SJSA1 (cell line): ENCODE measurements around the gene TBC1D8. TPM values are rescaled to one million over a fixed set of nuclear protein-coding genes. Genes with fewer than 3 reads are reported as not detected.

Experiments
- DNase-seq, 2 experiments: peaks; one replicate each; pipeline ENCODE4 v3.0.0-alpha.2; 2015 to 2020; ENCODE audit warnings: low spot score in 2 of 2, low read depth in 1 of 2
- H3K27ac ChIP-seq: fragments of 250-450 bp; sonication (Bioruptor Pico); 2 replicates; pipeline ENCODE4 v1.5.1; 2020; ENCODE audit warnings: mild to moderate bottlenecking, moderate library complexity
- H3K27me3 ChIP-seq: fragments of 250-450 bp; sonication (Bioruptor Pico); replicated peaks from 2 replicates; pipeline ENCODE4 v1.5.1; 2020; ENCODE audit warnings: mild to moderate bottlenecking, moderate library complexity
- H3K36me3 ChIP-seq: fragments of 250-450 bp; sonication (Bioruptor Pico); 2 replicates; pipeline ENCODE4 v1.5.1; 2020; ENCODE audit warnings: mild to moderate bottlenecking
- H3K4me1 ChIP-seq: fragments of 250-450 bp; sonication (Bioruptor Pico); replicated peaks from 2 replicates; pipeline ENCODE4 v1.6.1; 2021; ENCODE audit warnings: mild to moderate bottlenecking
- H3K4me3 ChIP-seq: fragments of 250-450 bp; sonication (Bioruptor Pico); 2 replicates; pipeline ENCODE4 v1.5.1; 2020; ENCODE audit warnings: mild to moderate bottlenecking
- H3K9me3 ChIP-seq: fragments of 250-450 bp; sonication (Bioruptor Pico); replicated peaks from 2 replicates; pipeline ENCODE4 v1.5.1; 2020; ENCODE audit warnings: mild to moderate bottlenecking
- total RNA-seq: library from RNA; depleted of rRNA; stranded (reverse); fragments of >200 nt; shearing (Covaris generic); gene quantifications from 2 replicates; pipeline ENCODE4 v1.2.3, GENCODE V29; 2014; rRNA removed

The TBC1D8 gene
- total RNA-seq, 1 experiment from 2014 or later, result 18.6 TPM

- Histone ChIP-seq H3K36me3 (no peaks in the 10 kb centered on the region), H3K27me3 (no peaks in the 10 kb centered on the region), H3K4me3 (no peak overlapping the region), H3K27ac (no peak overlapping the region), H3K4me1 (peaks cover 23% of the 10 kb centered on the region), H3K9me3 (no peaks in the 10 kb centered on the region)
- no peak for DNase-seq
Measured at GRCh38 chr2:100962366-100963025, 188.7 kb downstream of the TBC1D8 start.

GRCh38 chr2:100960688-100961087 is 190.5 kb downstream of the TBC1D8 start:
- peaks cover 24% of the 10 kb centered on the region for H3K4me1 ChIP-seq
- no peaks in the 10 kb centered on the region for H3K9me3 ChIP-seq
- H3K27ac ChIP-seq, result no peak overlapping the region
- no peak overlapping the region for H3K4me3 ChIP-seq
- H3K36me3 ChIP-seq, result no peaks in the 10 kb centered on the region
- no peak for DNase-seq
- H3K27me3 ChIP-seq, result no peaks in the 10 kb centered on the region

DNA sequence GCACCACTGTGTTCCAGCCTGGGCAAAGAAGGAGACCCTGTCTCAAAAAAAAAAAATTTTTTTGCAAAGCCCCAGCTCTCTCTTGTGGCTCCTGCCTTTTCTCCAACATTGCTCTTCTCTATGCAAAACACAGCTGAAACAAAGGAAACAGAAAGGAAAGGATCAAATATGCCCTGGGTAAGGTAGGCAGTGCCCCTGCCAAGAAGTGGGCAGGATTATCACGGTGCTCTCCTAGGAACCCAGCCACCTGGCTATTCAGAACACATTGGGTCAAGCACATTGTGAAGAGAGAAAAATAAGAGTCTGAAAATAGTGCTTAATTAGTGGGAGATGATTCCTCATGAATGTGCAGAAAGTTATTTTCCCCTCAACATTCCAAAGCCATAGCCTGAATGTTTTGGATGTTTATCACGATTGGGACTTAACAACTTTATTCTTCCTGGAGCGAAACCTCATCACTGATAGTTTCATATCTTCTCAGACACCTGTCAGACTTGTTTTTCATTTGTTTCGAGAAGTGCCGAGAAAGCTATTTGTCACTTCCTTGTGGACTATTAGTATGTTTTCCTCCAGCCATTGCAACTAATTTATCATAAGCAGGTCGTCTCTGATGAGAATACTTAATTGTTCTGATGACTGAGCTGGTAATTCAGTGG is 191.8 kb downstream of the TBC1D8 start:
- Histone ChIP-seq H3K27me3 (no peaks in the 10 kb centered on the region), H3K4me3 (no peak overlapping the region), H3K27ac (no peak overlapping the region), H3K9me3 (no peaks in the 10 kb centered on the region), H3K4me1 (peaks cover 24% of the 10 kb centered on the region), H3K36me3 (no peaks in the 10 kb centered on the region)
- DNase-seq, result peak in 1 of 2 experiments; percentile 11

GRCh38 chr2:100957996-100958653 is 193.1 kb downstream of the TBC1D8 start:
- no peaks in the 10 kb centered on the region for H3K27me3 ChIP-seq
- H3K4me1 ChIP-seq, result peaks cover 24% of the 10 kb centered on the region
- no peaks in the 10 kb centered on the region for H3K9me3 ChIP-seq
- peak overlapping the region; percentile 34 for H3K27ac ChIP-seq
- no peaks in the 10 kb centered on the region for H3K36me3 ChIP-seq
- H3K4me3 ChIP-seq, result peak overlapping the region; percentile 14; the same call in 1 of the 2 replicates
- DNase-seq, result peak in 1 of 2 experiments; percentile 59

Other genes starting within 250 kb of the TBC1D8 start
- 667 and 913 TPM in 2 replicates for gene RPL31, start 149.1 kb downstream of the TBC1D8 start, total RNA-seq
- 44.2 and 59.8 TPM in 2 replicates for gene CNOT11, start 101.5 kb upstream of the TBC1D8 start, total RNA-seq
- 32.2 and 37.6 TPM in 2 replicates for gene RNF149, start 157.3 kb upstream of the TBC1D8 start, total RNA-seq
- not detected in 2 replicates for gene CREG2, start 236.1 kb upstream of the TBC1D8 start, total RNA-seq